GM23338 (cell line): ENCODE results near the gene CFAP92.

ENCODE experiments used
- CTCF ChIP-seq, 2 experiments: fragments of 200-600 bp in 1 of 2; sonication (generic) in 1 of 2; conservative IDR thresholded peaks; 2 replicates each; pipeline versions ENCODE4 v1.5.1 to v1.6.1; 2016 to 2017; ENCODE audit warnings: antibody characterized with exemption in 2 of 2, low read depth in 2 of 2, mild to moderate bottlenecking in 2 of 2, moderate library complexity in 1 of 2
- JUNB ChIP-seq: IDR thresholded peaks from one replicate; pipeline ENCODE4 v1.6.1; 2016; ENCODE audit warnings: antibody characterized with exemption; ENCODE audit not compliant: unreplicated experiment
- POLR2AphosphoS5 ChIP-seq: IDR thresholded peaks from 2 replicates; pipeline ENCODE4 v1.6.1; 2016; ENCODE audit warnings: antibody characterized with exemption, low read depth
- ZNF462 ChIP-seq: fragments of 250-450 bp; sonication (Bioruptor Pico); IDR thresholded peaks from 2 replicates; pipeline ENCODE4 v1.5.0; 2020; ENCODE audit warnings: mild to moderate bottlenecking, moderate library complexity

DNA sequence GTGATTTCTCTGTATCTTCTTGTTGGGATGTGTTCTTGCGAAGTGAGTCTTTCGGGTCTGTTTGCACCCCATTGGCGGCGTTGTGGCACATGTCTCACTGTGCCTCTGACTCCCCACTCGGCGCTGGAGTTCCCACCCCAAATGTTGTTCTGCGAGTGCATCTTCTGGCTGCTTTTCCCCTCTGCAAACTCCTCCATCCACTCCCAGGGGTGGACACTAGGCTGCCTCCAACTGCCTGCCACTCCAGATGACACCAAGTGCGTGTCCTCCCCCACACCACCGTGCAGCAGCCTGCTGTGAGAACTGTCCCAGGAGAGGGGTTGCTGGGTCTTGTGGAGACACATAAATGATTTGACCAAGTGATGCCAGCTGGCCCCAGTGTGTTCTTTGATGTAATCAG lies 24.9 kb upstream of the CFAP92 start:
- TF ChIP-seq CTCF (conservative IDR thresholded peaks at IDR 0.05; ENCODE audit: low read depth in 2 of 2) (no peak), JUNB (no peak), POLR2AphosphoS5 (no peak), ZNF462 (no peak)
